HEK293 (cell line): ENCODE data around the gene SLC8A1.

Source experiments
- CTCF ChIA-PET: fragments of 350-600 bp; formaldehyde crosslinking; extraction: SDS; loops from one replicate; lab custom pipeline; 2021; ENCODE audit warnings: antibody characterized with exemption; lab: Yijun Ruan, JAX
- POLR2A ChIA-PET: fragments of 300-600 bp; formaldehyde crosslinking; extraction: SDS; loops from one replicate; lab custom pipeline; 2020; ENCODE audit warnings: antibody characterized with exemption, inconsistent platforms; lab: Yijun Ruan, JAX
- H3K27ac ChIP-seq: fragments of 200-500 bp; sonication (Bioruptor generic); 2 replicates; pipeline ENCODE4 v1.5.1; 2014; ENCODE audit warnings: low read depth, low read length, control low read depth, inconsistent platforms; ENCODE audit errors: extremely low read depth
- H3K36me3 ChIP-seq, 2 experiments: fragments of 200-500 bp in 1 of 2; sonication (Bioruptor generic) in 1 of 2; 1 replicate in 1 of 2; 2 replicates in 1 of 2; pipeline ENCODE4 v1.5.1; 2014 to 2017; ENCODE audit warnings: inconsistent platforms in 2 of 2, low read length in 2 of 2; ENCODE audit not compliant: control insufficient read depth in 2 of 2, insufficient read depth in 1 of 2
- H3K4me1 ChIP-seq: fragments of 200-500 bp; sonication (Bioruptor generic); 2 replicates; pipeline ENCODE4 v1.5.1; 2014; ENCODE audit warnings: mild to moderate bottlenecking, low read length, inconsistent platforms; ENCODE audit not compliant: control insufficient read depth, insufficient read depth
- H3K4me3 ChIP-seq: 2 replicates; pipeline ENCODE4 v1.5.1; 2011; ENCODE audit warnings: low read depth, mild to moderate bottlenecking, control low read depth, low read length, moderate library complexity
- H3K9me3 ChIP-seq: fragments of 200-500 bp; sonication (Bioruptor generic); 2 replicates; pipeline ENCODE4 v1.5.1; 2014; ENCODE audit warnings: low read depth, low read length, inconsistent platforms; ENCODE audit not compliant: control insufficient read depth, insufficient read depth
- HIC1 ChIP-seq: fragments of 450-650 bp; formaldehyde crosslinking; IDR thresholded peaks from 2 replicates; pipeline ENCODE4 v1.5.1; 2016; ENCODE audit warnings: missing biosample characterization, missing genetic modification characterization
- INSM2 ChIP-seq: fragments of 450-650 bp; formaldehyde crosslinking; IDR thresholded peaks from 2 replicates; pipeline ENCODE4 v1.5.1; 2016; ENCODE audit warnings: missing biosample characterization, missing genetic modification characterization
- KLF7 ChIP-seq: fragments of 450-650 bp; formaldehyde crosslinking; IDR thresholded peaks from 2 replicates; pipeline ENCODE4 v1.5.1; 2016; ENCODE audit warnings: missing biosample characterization, missing genetic modification characterization, borderline replicate concordance
- PRDM4 ChIP-seq: fragments of 450-650 bp; formaldehyde crosslinking; IDR thresholded peaks from 2 replicates; pipeline ENCODE4 v1.5.1; 2017; ENCODE audit warnings: missing biosample characterization, missing genetic modification characterization
- ZFHX2 ChIP-seq: fragments of 450-650 bp; formaldehyde crosslinking; conservative IDR thresholded peaks from 2 replicates; pipeline ENCODE4 v1.5.1; 2016; ENCODE audit warnings: missing biosample characterization, missing genetic modification characterization
- ZNF274 ChIP-seq, 2 experiments: fragments of 200-500 bp in 1 of 2; fragments of 450-650 bp in 1 of 2; sonication (Bioruptor generic) in 1 of 2; formaldehyde crosslinking in 1 of 2; IDR thresholded peaks; 2 replicates each; pipeline versions ENCODE4 v1.5.1 to v1.6.1; 2014 to 2016; ENCODE audit warnings: borderline replicate concordance in 1 of 2, inconsistent platforms in 1 of 2, low read length in 1 of 2, missing biosample characterization in 1 of 2, missing genetic modification characterization in 1 of 2
- ZNF449 ChIP-seq: fragments of 450-650 bp; formaldehyde crosslinking; IDR thresholded peaks from 2 replicates; pipeline ENCODE4 v1.5.1; 2017; ENCODE audit warnings: missing biosample characterization, mild to moderate bottlenecking, missing genetic modification characterization, moderate library complexity
- ZNF513 ChIP-seq: fragments of 450-650 bp; IDR thresholded peaks from 2 replicates; pipeline ENCODE4 v1.5.1; 2018; ENCODE audit warnings: missing biosample characterization, missing genetic modification characterization
- ZNF654 ChIP-seq: fragments of 450-650 bp; formaldehyde crosslinking; IDR thresholded peaks from 2 replicates; pipeline ENCODE4 v1.5.1; 2016; ENCODE audit warnings: low read depth, missing biosample characterization, missing genetic modification characterization
- ZNF785 ChIP-seq: fragments of 450-650 bp; formaldehyde crosslinking; IDR thresholded peaks from 2 replicates; pipeline ENCODE4 v1.5.1; 2016; ENCODE audit warnings: missing biosample characterization, missing genetic modification characterization
- ZSCAN18 ChIP-seq: fragments of 450-650 bp; formaldehyde crosslinking; IDR thresholded peaks from 2 replicates; pipeline ENCODE4 v1.5.1; 2016; ENCODE audit warnings: missing biosample characterization, missing genetic modification characterization

SLC8A1 gene

GRCh38 chr2:40204268-40204667 is 247.6 kb downstream of the SLC8A1 start:
- no peaks in the 10 kb centered on the region for H3K9me3 ChIP-seq
- peak; percentile 54; the same call in 1 of the 2 replicates for TF ChIP-seq ZNF449 (tag by site-specific recombination)
- TF ChIP-seq ZFHX2 (tag by site-specific recombination): no peak
- TF ChIP-seq, all 188 proteins: peak for 1
- no peaks in the 10 kb centered on the region for H3K36me3 ChIP-seq
- H3K4me1 ChIP-seq: no peaks in the 10 kb centered on the region
- H3K4me3 ChIP-seq: no peak overlapping the region
- H3K27ac ChIP-seq: no peak overlapping the region
- ChIA-PET POLR2A (no interaction called here), CTCF (interaction anchor here (0.6 to 0.8 kb wide), 2 partner anchors 166 to 242 kb away, joined by 3 read pairs; no protein-coding TSS in a partner anchor)

GRCh38 chr2:40202798-40203400 is 249.0 kb downstream of the SLC8A1 start:
- POLR2A ChIA-PET: no interaction called here
- TF ChIP-seq INSM2 (tag by site-specific recombination): no peak
- TF ChIP-seq HIC1 (tag by site-specific recombination): no peak
- TF ChIP-seq ZNF654: no peak
- TF ChIP-seq ZNF274 (IDR thresholded peaks at IDR 0.05; ENCODE audit: low read length): no peak
- no peak for TF ChIP-seq ZNF274 (tag by site-specific recombination; IDR thresholded peaks at IDR 0.05; ENCODE audit: borderline replicate concordance)
- TF ChIP-seq PRDM4 (tag by site-specific recombination): no peak
- TF ChIP-seq ZNF513 (tag by site-specific recombination): no peak
- no peak for TF ChIP-seq KLF7 (tag by site-specific recombination)
- no peak for TF ChIP-seq ZSCAN18
- no peak for TF ChIP-seq ZNF785 (tag by site-specific recombination)
- Histone ChIP-seq H3K9me3 (no peaks in the 10 kb centered on the region), H3K4me3 (no peak overlapping the region), H3K36me3 (no peaks in the 10 kb centered on the region), H3K4me1 (no peaks in the 10 kb centered on the region), H3K27ac (no peak overlapping the region)
- CTCF ChIA-PET: interaction anchor here (0.6 kb wide), 1 partner anchor 288 kb away, joined by 4 read pairs; no protein-coding TSS in a partner anchor
